OCI-LY1 (cell line): ENCODE results near the gene PHC1.

Experiments used
- CTCF ChIP-seq: fragments of 200-600 bp; sonication (generic), shearing (Covaris generic); IDR thresholded peaks from 2 replicates; pipeline ENCODE4 v1.5.1; 2017; ENCODE audit warnings: mild to moderate bottlenecking, antibody characterized with exemption, low read length, moderate library complexity, mixed read lengths
- EZH2 ChIP-seq: fragments of 200-600 bp; sonication (generic), shearing (Covaris generic); IDR thresholded peaks from 2 replicates; pipeline ENCODE4 v1.8.0; 2017; ENCODE audit warnings: borderline replicate concordance, mixed run types, mild to moderate bottlenecking, antibody characterized with exemption, low read length, moderate library complexity, mixed read lengths

GRCh38 chr12:8968761-8969160, 54.5 kb downstream of the PHC1 start:
- TF ChIP-seq CTCF (no peak), EZH2 (no peak)
